Natural killer cell treated with Interleukin-12 subunit alpha and Interleukin-12 subunit beta and Interleukin-15 and Interleukin-18, amount 100 ng/mL, for 72 hours (primary cell): ENCODE data around the gene C5orf63. TPM values are rescaled to one million over a fixed set of nuclear protein-coding genes. Genes with fewer than 3 reads are reported as not detected.
"Not testable (repeated sequence)": the region's sequence is repeated elsewhere in the genome, so short reads cannot be mapped to it uniquely, and the experiment has no call there.

ENCODE experiments used
- ATAC-seq, 2 donors: fragments of 150-1000 bp; cut with Tn5 transposase in 1 of 2; sonication (Bioruptor Pico), chemical (Tn5 transposase) in 1 of 2; 2 replicates each; pipeline ENCODE4 v1.10.0; 2021
- DNase-seq: peaks from one replicate; pipeline ENCODE4 v3.0.0; 2022; ENCODE audit warnings: low spot score
- H3K27ac Mint-ChIP-seq, 2 donors: 1 replicate in 1 of 2; 2 replicates in 1 of 2; pipeline ENCODE4 v1.8.0; 2022; ENCODE audit warnings: mixed read lengths in 2 of 2, mild to moderate bottlenecking in 1 of 2, moderate library complexity in 1 of 2
- H3K27me3 Mint-ChIP-seq, 2 donors: 1 replicate in 1 of 2; 2 replicates in 1 of 2; pipeline ENCODE4 v1.8.0; 2022; ENCODE audit warnings: mixed read lengths in 2 of 2
- H3K36me3 Mint-ChIP-seq: one replicate; pipeline ENCODE4 v1.8.0; 2022; ENCODE audit warnings: mixed read lengths
- H3K4me1 Mint-ChIP-seq, 2 donors: 1 replicate in 1 of 2; 2 replicates in 1 of 2; pipeline ENCODE4 v1.8.0; 2022; ENCODE audit warnings: low read depth in 2 of 2, mixed read lengths in 2 of 2, mild to moderate bottlenecking in 1 of 2
- H3K4me3 Mint-ChIP-seq: one replicate; pipeline ENCODE4 v1.8.0; 2022; ENCODE audit warnings: mixed read lengths
- H3K9me3 Mint-ChIP-seq: 2 replicates; pipeline ENCODE4 v1.8.0; 2022; ENCODE audit warnings: mixed read lengths
- total RNA-seq, 2 donors: library from RNA; stranded (reverse); gene quantifications; one replicate each; pipeline ENCODE4 v1.2.3, GENCODE V29; 2022

Gene C5orf63
- total RNA-seq, 2 donors from 2014 or later: 10.2 to 12.9 TPM

- Mint-ChIP-seq H3K27ac (no peak overlapping the region), H3K9me3 (no peaks in the 10 kb centered on the region), H3K4me3 (no peak overlapping the region), H3K36me3 (no peaks in the 10 kb centered on the region), H3K27me3 (no peaks in the 10 kb centered on the region), H3K4me1 (peaks cover 4 to 11% of the 10 kb centered on the region in 2 donors)
- ATAC-seq (no peak), DNase-seq (no peak)
Observed at GRCh38 chr5:127063257-127063913, 9.9 kb downstream of the C5orf63 start.

GRCh38 chr5:127061956-127062355, 11.3 kb downstream of the C5orf63 start:
- H3K4me1 Mint-ChIP-seq: peaks cover 4 to 11% of the 10 kb centered on the region in 2 donors
- no peaks in the 10 kb centered on the region for H3K27me3 Mint-ChIP-seq
- H3K4me3 Mint-ChIP-seq: no peak overlapping the region
- no peaks in the 10 kb centered on the region for H3K9me3 Mint-ChIP-seq
- DNase-seq (no peak), ATAC-seq (no peak)
- no peak overlapping the region for H3K27ac Mint-ChIP-seq
- no peaks in the 10 kb centered on the region for H3K36me3 Mint-ChIP-seq

GRCh38 chr5:127061537-127061936, 11.8 kb downstream of the C5orf63 start:
- H3K4me3 Mint-ChIP-seq: no peak overlapping the region
- H3K9me3 Mint-ChIP-seq: no peaks in the 10 kb centered on the region
- no peaks in the 10 kb centered on the region for H3K27me3 Mint-ChIP-seq
- no peak for DNase-seq
- peaks cover 4 to 11% of the 10 kb centered on the region in 2 donors for H3K4me1 Mint-ChIP-seq
- no peak overlapping the region for H3K27ac Mint-ChIP-seq
- no peaks in the 10 kb centered on the region for H3K36me3 Mint-ChIP-seq
- ATAC-seq: no peak

GRCh38 chr5:127060470-127060985, 12.8 kb downstream of the C5orf63 start:
- ATAC-seq (no peak), DNase-seq (no peak)
- Mint-ChIP-seq H3K4me1 (peaks cover 10 to 11% of the 10 kb centered on the region in 2 donors), H3K27ac (no peak overlapping the region), H3K9me3 (no peaks in the 10 kb centered on the region), H3K27me3 (no peaks in the 10 kb centered on the region), H3K36me3 (peaks cover 8% of the 10 kb centered on the region), H3K4me3 (no peak overlapping the region)

- Mint-ChIP-seq H3K36me3 (peaks cover 18% of the 10 kb centered on the region), H3K27ac (no peak overlapping the region), H3K9me3 (no peaks in the 10 kb centered on the region), H3K27me3 (no peaks in the 10 kb centered on the region), H3K4me3 (no peak overlapping the region), H3K4me1 (peaks cover 10 to 11% of the 10 kb centered on the region in 2 donors)
- ATAC-seq: no peak
- DNase-seq: no peak
Observed at GRCh38 chr5:127056896-127057295, 16.4 kb downstream of the C5orf63 start.

- ATAC-seq (no peak), DNase-seq (no peak)
- Mint-ChIP-seq H3K27ac (no peak overlapping the region), H3K27me3 (no peaks in the 10 kb centered on the region), H3K36me3 (peaks cover 18% of the 10 kb centered on the region), H3K4me3 (no peak overlapping the region), H3K4me1 (peaks cover 8 to 10% of the 10 kb centered on the region in 2 donors), H3K9me3 (no peaks in the 10 kb centered on the region)
Observed at GRCh38 chr5:127055880-127056653, 17.2 kb downstream of the C5orf63 start.

GRCh38 chr5:127053551-127053950, 19.8 kb downstream of the C5orf63 start:
- H3K27ac Mint-ChIP-seq, DNase-seq, H3K4me3 Mint-ChIP-seq, H3K27me3 Mint-ChIP-seq, H3K9me3 Mint-ChIP-seq, H3K4me1 Mint-ChIP-seq, ATAC-seq: not testable (repeated sequence)
- H3K36me3 Mint-ChIP-seq: peaks cover 18% of the 10 kb centered on the region

GRCh38 chr5:127053049-127053448, 20.3 kb downstream of the C5orf63 start:
- Mint-ChIP-seq H3K9me3 (no peaks in the 10 kb centered on the region), H3K27me3 (no peaks in the 10 kb centered on the region), H3K36me3 (peaks cover 18% of the 10 kb centered on the region), H3K4me3 (no peak overlapping the region), H3K4me1 (peaks cover 0 to 9% of the 10 kb centered on the region in 2 donors), H3K27ac (no peak overlapping the region)
- DNase-seq (no peak), ATAC-seq (no peak)

GRCh38 chr5:127051591-127051990, 21.7 kb downstream of the C5orf63 start:
- Mint-ChIP-seq H3K27ac (no peak overlapping the region), H3K4me1 (peaks cover 0 to 9% of the 10 kb centered on the region in 2 donors), H3K4me3 (no peak overlapping the region), H3K9me3 (no peaks in the 10 kb centered on the region), H3K27me3 (no peaks in the 10 kb centered on the region), H3K36me3 (peaks cover 18% of the 10 kb centered on the region)
- ATAC-seq (no peak), DNase-seq (no peak)

- no peak for DNase-seq
- no peak overlapping the region for H3K27ac Mint-ChIP-seq
- H3K9me3 Mint-ChIP-seq: no peaks in the 10 kb centered on the region
- peaks cover 0 to 3% of the 10 kb centered on the region in 2 donors for H3K4me1 Mint-ChIP-seq
- H3K36me3 Mint-ChIP-seq: no peaks in the 10 kb centered on the region
- ATAC-seq: no peak
- H3K4me3 Mint-ChIP-seq: no peak overlapping the region
- H3K27me3 Mint-ChIP-seq: no peaks in the 10 kb centered on the region
Observed at GRCh38 chr5:127046343-127047072, 26.8 kb downstream of the C5orf63 start.

GRCh38 chr5:127042593-127042992, 30.7 kb downstream of the C5orf63 start:
- Mint-ChIP-seq H3K27me3 (no peaks in the 10 kb centered on the region), H3K4me3 (no peak overlapping the region), H3K9me3 (no peaks in the 10 kb centered on the region), H3K4me1 (no peaks in the 10 kb centered on the region), H3K27ac (no peak overlapping the region), H3K36me3 (no peaks in the 10 kb centered on the region)
- ATAC-seq: no peak
- no peak for DNase-seq

- no peak for DNase-seq
- H3K36me3 Mint-ChIP-seq: no peaks in the 10 kb centered on the region
- no peak for ATAC-seq
- H3K9me3 Mint-ChIP-seq: no peaks in the 10 kb centered on the region
- no peaks in the 10 kb centered on the region for H3K4me1 Mint-ChIP-seq
- no peaks in the 10 kb centered on the region for H3K27me3 Mint-ChIP-seq
- H3K27ac Mint-ChIP-seq: no peak overlapping the region
- no peak overlapping the region for H3K4me3 Mint-ChIP-seq
Observed at GRCh38 chr5:127041571-127041970, 31.7 kb downstream of the C5orf63 start.

GRCh38 chr5:127040796-127041520, 32.3 kb downstream of the C5orf63 start:
- Mint-ChIP-seq H3K27me3 (no peaks in the 10 kb centered on the region), H3K4me1 (no peaks in the 10 kb centered on the region), H3K9me3 (no peaks in the 10 kb centered on the region), H3K27ac (no peak overlapping the region), H3K36me3 (no peaks in the 10 kb centered on the region), H3K4me3 (no peak overlapping the region)
- ATAC-seq (no peak), DNase-seq (no peak)
